Fibroblast of skin of back (primary cell): Measurements from ENCODE around the gene ZNF654.
"Not testable (repeated sequence)": the region's sequence is repeated elsewhere in the genome, so short reads cannot be mapped to it uniquely, and the experiment has no call there.

Source experiments
- DNase-seq: peaks from one replicate; pipeline ENCODE4 v3.0.0-alpha.2; 2013

ZNF654 gene

GRCh38 chr3:88061746-88062145 is 2.7 kb downstream of the ZNF654 start:
- DNase-seq: no peak

DNA sequence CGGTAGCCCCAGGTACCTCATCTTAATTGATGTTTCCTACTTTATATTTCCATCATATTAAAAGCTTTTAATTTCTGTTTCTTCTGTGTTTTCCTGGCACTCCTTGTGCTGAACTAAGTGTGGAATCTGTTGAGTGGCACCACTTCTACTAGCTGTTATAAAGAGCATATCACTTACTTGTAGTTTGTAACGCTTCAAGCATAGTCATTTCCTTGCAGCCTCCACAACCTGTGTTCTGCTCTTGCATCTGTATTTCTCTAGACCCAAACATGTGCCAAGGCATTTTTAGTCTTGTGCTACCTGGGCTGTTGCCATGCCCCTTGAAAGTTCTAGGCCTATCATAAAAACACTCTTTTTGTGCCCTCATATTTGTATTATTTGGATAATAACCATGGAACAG is 16.0 kb downstream of the ZNF654 start:
- DNase-seq: no peak

DNA sequence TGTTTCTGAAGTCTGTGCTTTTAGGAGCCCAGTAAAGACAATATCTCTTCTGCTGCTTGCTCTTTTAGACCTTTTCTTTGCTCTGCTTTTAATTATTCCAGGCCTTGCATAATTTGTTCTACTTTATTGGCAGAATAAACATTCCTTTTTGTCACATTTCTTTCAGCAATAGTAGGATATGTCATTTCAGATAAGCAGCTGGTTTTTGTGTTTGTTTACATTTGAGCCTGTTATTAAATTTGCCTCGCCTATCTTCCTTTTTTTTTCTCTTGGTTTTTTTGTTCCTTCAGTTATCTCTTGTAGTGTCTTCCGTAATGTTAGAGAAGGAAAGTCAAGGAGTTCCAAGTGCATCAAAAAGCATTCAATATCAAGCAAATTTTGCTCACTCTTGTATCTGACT is 16.4 kb downstream of the ZNF654 start:
- DNase-seq: no peak

DNA sequence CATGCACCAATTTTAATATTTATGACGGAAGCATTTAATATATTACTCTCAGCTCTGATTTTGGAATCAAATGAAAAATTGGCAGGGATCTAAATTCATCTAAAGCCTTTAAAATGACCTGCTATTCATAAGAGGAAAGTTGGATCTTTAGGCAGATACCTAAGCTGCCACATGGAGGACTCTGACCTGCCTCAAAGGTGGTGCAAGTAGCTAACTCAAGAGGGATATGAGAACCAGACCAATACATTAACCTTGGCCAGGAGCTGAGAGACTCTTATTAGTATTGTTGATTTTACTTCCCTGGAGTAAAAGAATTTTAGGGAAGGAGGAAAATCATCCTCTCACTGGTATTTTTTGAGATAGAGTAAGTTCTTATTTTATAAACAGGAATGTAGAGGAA is 17.7 kb downstream of the ZNF654 start:
- DNase-seq: no peak

GRCh38 chr3:88078932-88079331 is 19.9 kb downstream of the ZNF654 start:
- DNase-seq: no peak

- no peak for DNase-seq
Measured at GRCh38 chr3:88082854-88083253, 23.8 kb downstream of the ZNF654 start.

- DNase-seq: no peak
Measured at GRCh38 chr3:88084097-88084501, 25.0 kb downstream of the ZNF654 start.

GRCh38 chr3:88090681-88091080 is 31.6 kb downstream of the ZNF654 start:
- no peak for DNase-seq

GRCh38 chr3:88092270-88092669 is 33.2 kb downstream of the ZNF654 start:
- no peak for DNase-seq

DNA sequence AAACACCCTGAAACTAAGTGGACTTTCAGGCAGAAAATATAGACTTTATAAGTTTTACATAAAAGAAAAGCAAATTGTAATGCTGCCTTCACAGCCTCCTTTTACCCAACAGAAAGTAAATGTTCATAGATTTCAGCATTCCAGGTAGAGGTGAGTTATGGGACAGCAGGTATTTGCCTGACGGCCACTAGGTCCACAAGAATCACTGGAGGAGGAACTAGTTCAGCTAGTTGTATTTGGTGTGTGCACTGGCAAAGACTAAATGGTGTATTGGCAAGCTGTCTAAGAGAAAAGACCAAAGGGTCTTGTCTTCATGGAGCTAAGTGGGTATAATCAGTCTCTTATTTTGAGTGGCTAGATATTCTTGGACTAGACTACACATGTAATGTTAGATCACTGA is 34.2 kb downstream of the ZNF654 start:
- DNase-seq: no peak

DNA sequence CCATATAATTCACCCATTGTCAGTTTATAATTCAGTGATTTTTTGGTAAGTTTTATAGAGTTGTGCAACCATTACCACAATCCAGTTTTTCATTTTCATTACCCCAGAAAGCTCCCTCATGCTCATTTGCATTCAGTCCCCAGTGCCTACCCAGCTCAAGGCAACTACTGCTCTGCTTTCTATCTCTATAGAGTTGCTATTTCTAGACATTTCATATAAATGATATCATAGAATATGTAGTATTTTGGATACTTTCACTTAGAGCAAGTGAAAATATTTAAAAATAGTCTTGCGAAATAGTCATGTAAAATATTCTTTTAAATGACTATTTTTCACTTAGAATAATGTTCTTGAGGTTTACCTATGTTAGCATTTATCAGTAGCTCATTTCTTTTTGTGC is 42.1 kb downstream of the ZNF654 start:
- DNase-seq: peak; percentile 32

DNA sequence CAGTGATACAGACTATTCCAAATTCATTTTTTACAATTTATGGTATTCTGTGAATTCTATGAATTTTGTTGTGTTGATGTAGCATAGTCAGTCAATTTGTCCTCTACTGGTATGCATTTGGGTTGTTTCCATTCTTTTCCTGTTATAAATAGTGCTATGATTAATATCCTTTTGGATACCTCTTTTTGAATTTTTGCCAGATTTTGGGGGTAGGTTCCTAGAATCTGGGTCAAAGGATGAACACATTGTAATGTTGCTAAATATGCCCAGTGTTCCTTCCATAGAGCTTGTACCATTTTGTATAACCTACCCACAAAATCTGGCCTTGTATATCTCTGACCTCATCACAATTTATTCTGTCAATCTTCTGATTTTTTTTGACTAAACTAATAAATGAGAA is 46.3 kb downstream of the ZNF654 start:
- peak; percentile 85 for DNase-seq

- no peak for DNase-seq
Measured at GRCh38 chr3:88112289-88112688, 53.2 kb downstream of the ZNF654 start.

GRCh38 chr3:88113311-88114162 is 54.5 kb downstream of the ZNF654 start:
- DNase-seq: peak; percentile 70

- no peak for DNase-seq
Measured at GRCh38 chr3:88114878-88115549, 56.0 kb downstream of the ZNF654 start.

DNA sequence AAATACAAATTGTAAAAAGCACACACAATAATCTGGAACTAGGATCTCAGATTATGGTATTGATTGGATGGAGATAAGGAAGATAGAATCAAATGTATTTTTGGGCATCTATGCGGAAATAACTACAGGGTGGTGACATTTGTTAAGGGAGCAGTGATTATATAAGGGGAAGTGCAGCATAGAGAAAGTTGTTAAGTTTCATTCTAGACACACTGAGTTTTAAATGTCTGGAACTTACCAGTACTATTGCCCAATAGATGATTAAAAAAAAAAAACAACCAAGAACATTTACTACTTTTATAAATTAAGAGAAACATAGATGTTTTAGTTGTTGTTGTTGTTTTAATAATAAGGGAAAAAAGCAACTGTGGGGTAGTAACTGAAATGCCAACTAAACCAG is 58.6 kb downstream of the ZNF654 start:
- no peak for DNase-seq

- DNase-seq: not testable (repeated sequence)
Measured at GRCh38 chr3:88118603-88119002, 59.5 kb downstream of the ZNF654 start.

- DNase-seq: no peak
Measured at GRCh38 chr3:88123526-88123925, 64.5 kb downstream of the ZNF654 start.

DNA sequence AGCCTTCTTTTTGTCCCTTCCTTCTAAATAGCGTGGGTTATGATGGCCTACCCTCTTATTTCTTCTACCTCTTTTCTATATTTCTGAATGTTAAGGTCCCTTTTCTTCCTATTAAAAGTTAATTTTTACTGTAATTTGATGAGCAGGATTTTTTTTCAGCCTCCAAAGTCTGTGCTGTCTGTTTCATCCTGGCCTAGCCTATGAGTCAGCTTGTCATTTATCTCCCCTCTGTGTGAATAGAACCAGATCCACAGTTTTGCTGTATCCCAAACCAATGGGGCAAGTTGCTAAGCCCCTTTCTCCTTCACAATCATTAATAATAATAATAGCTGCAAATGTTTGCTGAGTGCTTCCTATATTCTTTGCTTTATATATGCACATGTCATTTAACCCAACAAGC is 72.6 kb downstream of the ZNF654 start:
- DNase-seq: peak; percentile 13

- DNase-seq: peak; percentile 35
Measured at GRCh38 chr3:88132894-88133293, 73.8 kb downstream of the ZNF654 start.

DNA sequence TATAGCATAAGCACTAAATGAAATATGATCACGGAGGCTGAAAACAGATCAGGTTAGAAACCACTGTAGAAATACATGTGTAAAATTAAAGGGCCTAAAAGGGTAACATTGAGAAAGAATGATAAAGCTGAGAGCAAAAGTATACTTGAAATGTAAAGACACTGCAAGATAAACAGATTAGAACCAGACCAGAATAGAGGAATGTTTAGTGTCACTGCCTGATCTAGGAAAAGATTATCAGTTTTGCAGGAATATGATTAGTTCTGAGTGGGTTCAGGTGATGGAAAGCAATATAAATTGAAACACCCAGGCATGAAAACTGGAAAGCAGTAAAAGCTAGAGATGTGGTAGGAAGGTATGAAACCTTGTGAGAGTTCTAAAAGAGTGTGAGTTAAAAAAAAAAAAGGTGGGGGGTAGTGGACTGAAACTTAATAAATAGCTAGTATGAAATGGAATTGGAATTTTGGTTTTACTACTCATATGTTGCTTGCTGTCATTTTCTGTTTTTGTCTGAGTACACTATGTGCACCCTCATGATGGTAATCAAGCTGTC is 74.7 kb downstream of the ZNF654 start:
- no peak for DNase-seq

- DNase-seq: peak; percentile 67
Measured at GRCh38 chr3:88137836-88138235, 78.8 kb downstream of the ZNF654 start.

DNA sequence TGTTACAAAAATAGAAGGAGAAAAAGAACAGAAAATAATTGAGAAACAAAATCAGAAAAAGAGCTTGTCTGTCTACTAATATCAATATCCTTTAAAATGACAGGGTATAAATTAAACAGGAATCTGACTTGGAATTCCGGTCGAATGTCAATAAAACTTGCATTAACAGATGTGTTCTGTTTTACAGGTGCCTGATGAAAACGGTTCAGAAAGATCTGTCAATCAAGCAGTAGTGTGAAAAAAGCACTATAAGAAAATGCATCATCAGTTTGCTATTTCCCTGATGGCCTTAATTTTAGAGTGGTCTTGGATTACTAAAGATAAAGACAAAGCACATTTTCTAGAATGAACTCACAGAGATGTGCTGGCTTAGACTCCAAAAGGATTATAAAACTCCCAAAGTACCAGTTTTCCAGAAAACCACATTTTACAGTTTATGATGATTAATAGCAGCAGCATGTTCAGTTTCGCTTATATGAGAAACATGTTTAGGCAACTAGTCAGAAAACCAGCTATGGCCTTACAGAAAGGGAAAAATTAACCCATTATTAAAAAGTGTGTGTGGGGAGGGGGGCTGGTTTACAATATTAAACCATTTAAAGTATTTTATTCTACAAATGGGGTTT is 82.5 kb downstream of the ZNF654 start:
- peak; percentile 86 for DNase-seq
